Neural crest cell (in vitro differentiated cells): Measurements from ENCODE around the gene PER3. TPM values are rescaled to one million over a fixed set of nuclear protein-coding genes. Genes with fewer than 3 reads are reported as not detected.

Source experiments
- DNase-seq: peaks from one replicate; pipeline ENCODE4 v3.0.0; 2021; ENCODE audit warnings: low read depth, mixed read lengths, low spot score
- H3K27ac Mint-ChIP-seq: one replicate; pipeline ENCODE4 v1.8.0; 2021; ENCODE audit warnings: mild to moderate bottlenecking, mixed read lengths; ENCODE audit not compliant: unreplicated experiment
- H3K27me3 Mint-ChIP-seq: 2 replicates; pipeline ENCODE4 v1.8.0; 2021; ENCODE audit warnings: low read depth, mild to moderate bottlenecking, mixed read lengths
- H3K36me3 Mint-ChIP-seq: 2 replicates; pipeline ENCODE4 v1.8.0; 2021; ENCODE audit warnings: low read depth, mild to moderate bottlenecking, mixed read lengths
- H3K4me1 Mint-ChIP-seq: 2 replicates; pipeline ENCODE4 v1.8.0; 2021; ENCODE audit warnings: mixed read lengths
- H3K4me3 Mint-ChIP-seq: one replicate; pipeline ENCODE4 v1.8.0; 2021; ENCODE audit warnings: mild to moderate bottlenecking, mixed read lengths
- H3K9me3 Mint-ChIP-seq: 2 replicates; pipeline ENCODE4 v1.8.0; 2021; ENCODE audit warnings: mixed read lengths
- CTCF ChIP-seq: fragments of 200-600 bp; sonication (generic); conservative IDR thresholded peaks from 2 replicates; pipeline ENCODE4 v1.5.0; 2021; ENCODE audit warnings: antibody characterized with exemption, mild to moderate bottlenecking
- long read RNA-seq: library from polyadenylated mRNA; unstranded; transcript quantifications from one replicate; pipeline ENCODE4 v2.0.0, GENCODE V29; 2020
- total RNA-seq: library from RNA; stranded (reverse); gene quantifications from 2 replicates; pipeline ENCODE4 v1.2.1, GENCODE V29; 2021

The PER3 gene
- total RNA-seq, result 5.3 and 5.6 TPM in 2 replicates
- long read RNA-seq, partial matches to known transcripts, result 1 of 2 reads
- long read RNA-seq, other reads (novel, unspliced or antisense), result 1 of 2 reads

DNA sequence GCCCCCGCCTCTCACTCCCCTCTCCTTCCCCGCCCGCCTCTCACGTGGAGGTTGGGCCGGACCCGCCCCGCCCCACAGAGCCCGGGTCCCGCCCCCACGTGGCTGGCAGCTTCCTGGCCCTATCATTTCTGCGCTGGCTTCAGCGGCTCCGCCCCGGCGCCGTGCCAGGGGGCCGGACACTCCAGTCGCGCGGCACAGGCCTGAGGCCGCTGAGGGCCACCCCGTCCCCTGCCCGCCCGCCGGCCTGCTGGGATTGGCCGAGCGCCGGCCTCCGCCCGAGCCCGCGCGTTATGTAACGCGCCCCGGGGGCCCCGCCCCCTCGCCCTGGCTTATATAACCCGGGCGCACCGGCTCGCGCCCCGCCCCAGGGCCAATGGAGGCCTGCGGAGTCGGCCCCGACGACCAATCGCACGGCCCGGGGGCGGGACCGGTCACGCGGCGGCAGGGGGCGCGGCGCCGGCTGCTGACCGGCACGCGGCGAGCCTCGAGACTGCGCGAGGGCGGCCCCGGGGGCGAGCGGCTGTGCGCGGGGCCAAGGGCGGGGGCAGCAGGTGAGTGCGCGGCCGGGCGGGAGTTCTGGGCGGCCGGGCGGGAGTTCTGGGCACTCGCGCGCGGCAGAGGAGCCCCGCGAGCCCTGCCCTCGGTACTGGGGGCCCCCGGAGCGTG lies at the start of gene PER3:
Gene PER3 (plus strand): TSS at position 466 of the 666 bp plus-strand sequence. CDS start 587 bp downstream, outside the sequence.
- Mint-ChIP-seq H3K4me3 (peak within 1 kb of the TSS; percentile 86), H3K36me3 (peaks cover 14% of the 10 kb centered on the region), H3K4me1 (peaks cover 5% of the 10 kb centered on the region), H3K27ac (peak within 1 kb of the TSS; percentile 27), H3K27me3 (no peaks in the 10 kb centered on the region), H3K9me3 (peaks cover 7% of the 10 kb centered on the region)
- DNase-seq, result peak; percentile 93
- TF ChIP-seq CTCF, result no peak

- Mint-ChIP-seq H3K9me3 (peaks cover 5% of the 10 kb centered on the region), H3K4me3 (no peak overlapping the region), H3K27me3 (no peaks in the 10 kb centered on the region), H3K27ac (no peak overlapping the region), H3K36me3 (peaks cover 17% of the 10 kb centered on the region), H3K4me1 (peaks cover 7% of the 10 kb centered on the region)
- TF ChIP-seq CTCF, result no peak
- no peak for DNase-seq
Measured at GRCh38 chr1:7738044-7738443, 46.0 kb upstream of the PER3 start.

DNA sequence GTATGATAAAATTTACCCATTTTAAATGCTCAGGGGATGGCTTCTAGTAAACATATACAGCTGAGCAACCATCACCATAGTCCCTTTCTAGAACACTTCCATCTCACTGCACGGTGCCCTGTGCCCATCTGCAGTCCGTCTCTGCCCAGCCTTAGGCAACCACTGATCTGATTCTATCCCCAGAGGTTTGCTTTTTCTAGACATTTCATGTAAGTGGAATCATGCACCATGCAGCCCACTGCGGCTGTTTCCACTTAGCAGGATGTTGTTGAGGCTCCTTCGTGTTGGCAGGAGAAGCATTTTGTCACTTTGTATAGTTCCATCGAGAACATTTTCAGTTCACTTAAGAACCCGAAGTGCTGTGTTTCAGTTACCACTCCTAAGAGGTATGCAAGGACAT lies 40.7 kb upstream of the PER3 start:
- H3K4me1 Mint-ChIP-seq, result no peaks in the 10 kb centered on the region
- DNase-seq, result no peak
- peaks cover 9% of the 10 kb centered on the region for H3K36me3 Mint-ChIP-seq
- peaks cover 5% of the 10 kb centered on the region for H3K9me3 Mint-ChIP-seq
- no peaks in the 10 kb centered on the region for H3K27me3 Mint-ChIP-seq
- H3K4me3 Mint-ChIP-seq, result no peak overlapping the region
- H3K27ac Mint-ChIP-seq, result no peak overlapping the region
- no peak for TF ChIP-seq CTCF

GRCh38 chr1:7744882-7745281 lies 39.2 kb upstream of the PER3 start:
- Mint-ChIP-seq H3K36me3 (no peaks in the 10 kb centered on the region), H3K27me3 (no peaks in the 10 kb centered on the region), H3K4me3 (no peak overlapping the region), H3K9me3 (no peaks in the 10 kb centered on the region), H3K4me1 (no peaks in the 10 kb centered on the region), H3K27ac (peak overlapping the region; percentile 80)
- no peak for TF ChIP-seq CTCF
- no peak for DNase-seq

- no peaks in the 10 kb centered on the region for H3K27me3 Mint-ChIP-seq
- H3K4me3 Mint-ChIP-seq, result no peak overlapping the region
- no peak for DNase-seq
- no peak overlapping the region for H3K27ac Mint-ChIP-seq
- H3K9me3 Mint-ChIP-seq, result no peaks in the 10 kb centered on the region
- TF ChIP-seq CTCF, result no peak
- no peaks in the 10 kb centered on the region for H3K36me3 Mint-ChIP-seq
- no peaks in the 10 kb centered on the region for H3K4me1 Mint-ChIP-seq
Measured at GRCh38 chr1:7745783-7746182, 38.3 kb upstream of the PER3 start.
